ENCODE measurements around the gene THSD7A.

DNA sequence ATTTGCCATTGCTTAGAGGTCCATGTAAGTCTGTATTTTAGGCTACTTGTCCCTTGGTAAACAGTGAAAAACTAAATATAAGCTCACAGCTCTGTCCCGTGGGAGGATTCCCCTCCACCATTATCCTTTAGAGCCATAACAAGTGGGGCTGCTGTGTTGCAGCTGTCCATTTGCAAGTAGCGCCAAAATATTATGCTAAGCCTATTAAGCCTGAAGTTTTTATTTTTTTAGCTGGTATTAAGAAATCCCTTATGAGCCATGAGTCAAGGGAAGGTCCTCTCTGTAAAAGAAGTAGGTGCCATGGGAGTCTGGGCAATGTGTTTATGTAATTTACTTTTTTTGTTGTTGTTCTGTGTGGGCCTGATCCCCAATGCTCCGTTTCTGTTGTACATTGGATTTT, 183.9 kb downstream of the THSD7A start:
- TF ChIP-seq, protein P1, sequence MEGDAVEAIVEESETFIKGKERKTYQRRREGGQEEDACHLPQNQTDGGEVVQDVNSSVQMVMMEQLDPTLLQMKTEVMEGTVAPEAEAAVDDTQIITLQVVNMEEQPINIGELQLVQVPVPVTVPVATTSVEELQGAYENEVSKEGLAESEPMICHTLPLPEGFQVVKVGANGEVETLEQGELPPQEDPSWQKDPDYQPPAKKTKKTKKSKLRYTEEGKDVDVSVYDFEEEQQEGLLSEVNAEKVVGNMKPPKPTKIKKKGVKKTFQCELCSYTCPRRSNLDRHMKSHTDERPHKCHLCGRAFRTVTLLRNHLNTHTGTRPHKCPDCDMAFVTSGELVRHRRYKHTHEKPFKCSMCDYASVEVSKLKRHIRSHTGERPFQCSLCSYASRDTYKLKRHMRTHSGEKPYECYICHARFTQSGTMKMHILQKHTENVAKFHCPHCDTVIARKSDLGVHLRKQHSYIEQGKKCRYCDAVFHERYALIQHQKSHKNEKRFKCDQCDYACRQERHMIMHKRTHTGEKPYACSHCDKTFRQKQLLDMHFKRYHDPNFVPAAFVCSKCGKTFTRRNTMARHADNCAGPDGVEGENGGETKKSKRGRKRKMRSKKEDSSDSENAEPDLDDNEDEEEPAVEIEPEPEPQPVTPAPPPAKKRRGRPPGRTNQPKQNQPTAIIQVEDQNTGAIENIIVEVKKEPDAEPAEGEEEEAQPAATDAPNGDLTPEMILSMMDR (IDR thresholded peaks at IDR 0.05; ENCODE audit: low read depth, low read length, missing input control), result no peak
- no peak for TF ChIP-seq RAD21 (IDR thresholded peaks at IDR 0.05)
- TF ChIP-seq MAX (IDR thresholded peaks at IDR 0.05), result no peak

All from liver (tissue), 3 donors.